ENCODE measurements around the gene TMEM150C. TPM values are rescaled to one million over a fixed set of nuclear protein-coding genes. Genes with fewer than 3 reads are reported as not detected.

TMEM150C gene
- total and polyA plus RNA-seq, 11 donors: 6.2 to 22.9 (median 12.6) TPM

DNA sequence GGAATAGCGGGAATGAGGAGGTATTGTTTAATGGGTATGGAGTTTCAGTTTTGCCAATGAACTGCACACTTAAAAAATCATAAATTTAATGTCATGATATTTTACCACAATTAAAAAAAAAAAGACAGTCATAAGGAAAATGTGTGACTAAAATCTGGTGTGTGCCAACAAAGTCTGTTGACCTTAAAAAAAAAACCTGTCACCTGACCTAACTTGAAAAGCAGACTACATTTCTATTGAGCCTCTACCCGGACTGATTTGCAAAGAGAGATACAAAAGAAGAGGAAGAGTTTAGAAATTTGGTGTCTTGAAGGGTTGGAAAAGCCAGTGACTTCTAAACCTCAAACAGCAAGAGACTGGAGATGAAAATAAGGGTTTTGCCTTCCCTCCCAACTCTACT, 48.4 kb downstream of the TMEM150C start:
- Histone ChIP-seq H3K27me3 (no peaks in the 10 kb centered on the region), H3K36me3 (no peaks in the 10 kb centered on the region), H3K9me3 (no peaks in the 10 kb centered on the region), H3K27ac (no peak overlapping the region), H3K4me3 (no peak overlapping the region), H3K4me1 (peaks cover 0 to 28% (median 13%) of the 10 kb centered on the region in 12 donors)
- 82 to 89% (median 87%) methylated on average over 2 of the region's 2 CpGs for WGBS, 4 donors
- intact Hi-C loops (cut with DNase I): no loop called here
- no peak for DNase-seq
- no peak for ATAC-seq
- no peak for TF ChIP-seq POLR2A (IDR thresholded peaks at IDR 0.05)
- TF ChIP-seq, protein P1, sequence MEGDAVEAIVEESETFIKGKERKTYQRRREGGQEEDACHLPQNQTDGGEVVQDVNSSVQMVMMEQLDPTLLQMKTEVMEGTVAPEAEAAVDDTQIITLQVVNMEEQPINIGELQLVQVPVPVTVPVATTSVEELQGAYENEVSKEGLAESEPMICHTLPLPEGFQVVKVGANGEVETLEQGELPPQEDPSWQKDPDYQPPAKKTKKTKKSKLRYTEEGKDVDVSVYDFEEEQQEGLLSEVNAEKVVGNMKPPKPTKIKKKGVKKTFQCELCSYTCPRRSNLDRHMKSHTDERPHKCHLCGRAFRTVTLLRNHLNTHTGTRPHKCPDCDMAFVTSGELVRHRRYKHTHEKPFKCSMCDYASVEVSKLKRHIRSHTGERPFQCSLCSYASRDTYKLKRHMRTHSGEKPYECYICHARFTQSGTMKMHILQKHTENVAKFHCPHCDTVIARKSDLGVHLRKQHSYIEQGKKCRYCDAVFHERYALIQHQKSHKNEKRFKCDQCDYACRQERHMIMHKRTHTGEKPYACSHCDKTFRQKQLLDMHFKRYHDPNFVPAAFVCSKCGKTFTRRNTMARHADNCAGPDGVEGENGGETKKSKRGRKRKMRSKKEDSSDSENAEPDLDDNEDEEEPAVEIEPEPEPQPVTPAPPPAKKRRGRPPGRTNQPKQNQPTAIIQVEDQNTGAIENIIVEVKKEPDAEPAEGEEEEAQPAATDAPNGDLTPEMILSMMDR (IDR thresholded peaks at IDR 0.05): no peak

DNA sequence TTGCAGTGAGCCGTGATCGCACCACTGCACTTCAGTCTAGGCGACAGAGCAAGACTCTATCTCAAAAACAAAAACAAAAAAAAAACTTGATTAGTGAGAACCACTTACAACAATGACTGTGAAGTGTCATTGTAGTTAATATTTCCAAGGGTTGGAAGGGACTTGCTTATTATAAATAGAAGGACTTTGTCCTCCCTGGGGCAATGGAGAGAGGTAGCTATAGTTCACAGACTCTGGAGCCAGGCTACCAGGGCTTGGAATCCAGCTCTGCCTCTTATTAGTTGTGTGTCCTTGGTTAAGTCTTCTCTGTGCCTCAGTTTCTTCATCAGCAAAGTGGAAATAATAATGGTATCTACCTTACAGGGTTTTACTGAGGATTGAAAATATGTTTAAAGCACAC, 51.6 kb downstream of the TMEM150C start:
- no peak overlapping the region for H3K4me3 ChIP-seq
- ATAC-seq (no peak), DNase-seq (no peak)
- no peaks in the 10 kb centered on the region for H3K36me3 ChIP-seq
- intact Hi-C loops (cut with DNase I): no loop called here
- TF ChIP-seq POLR2A (IDR thresholded peaks at IDR 0.05): no peak
- TF ChIP-seq, protein P1 (IDR thresholded peaks at IDR 0.05): no peak
- WGBS, 4 donors: 94 to 98% (median 96%) methylated on average over 3 of the region's 3 CpGs
- H3K27me3 ChIP-seq: no peaks in the 10 kb centered on the region
- H3K9me3 ChIP-seq: no peaks in the 10 kb centered on the region
- no peak overlapping the region for H3K27ac ChIP-seq
- peaks cover 0 to 2% (median 0%) of the 10 kb centered on the region in 12 donors for H3K4me1 ChIP-seq

DNA sequence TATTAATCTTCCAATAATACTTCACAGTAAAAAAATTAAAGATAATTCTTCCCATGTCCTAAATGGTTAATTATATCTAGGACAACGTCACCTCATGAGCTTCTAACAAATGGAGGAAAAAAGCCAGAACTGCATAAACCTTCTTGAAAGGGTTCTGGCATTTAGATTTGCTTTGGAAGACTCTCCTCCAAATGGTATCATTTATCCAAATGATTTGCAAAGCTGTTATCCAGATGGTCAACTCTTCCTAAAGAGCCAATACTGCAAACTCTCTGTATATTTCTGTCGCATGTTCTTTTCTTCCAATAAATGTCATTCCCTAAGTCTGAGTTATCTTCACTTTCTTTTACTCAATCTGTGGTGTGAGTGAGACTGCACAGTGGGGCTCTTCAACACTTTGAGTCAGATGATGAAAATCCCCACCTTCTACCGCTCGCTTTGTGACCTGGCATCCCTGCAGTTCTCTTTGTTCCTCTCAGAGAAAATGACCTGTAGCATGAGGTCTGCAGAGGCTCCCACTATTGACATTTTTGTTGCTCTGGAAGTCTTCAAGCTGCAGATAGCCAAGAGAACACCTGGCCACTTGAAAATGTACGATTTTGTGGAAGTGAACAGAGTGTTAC, 52.9 kb downstream of the TMEM150C start:
- intact Hi-C loops (cut with DNase I): no loop called here

DNA sequence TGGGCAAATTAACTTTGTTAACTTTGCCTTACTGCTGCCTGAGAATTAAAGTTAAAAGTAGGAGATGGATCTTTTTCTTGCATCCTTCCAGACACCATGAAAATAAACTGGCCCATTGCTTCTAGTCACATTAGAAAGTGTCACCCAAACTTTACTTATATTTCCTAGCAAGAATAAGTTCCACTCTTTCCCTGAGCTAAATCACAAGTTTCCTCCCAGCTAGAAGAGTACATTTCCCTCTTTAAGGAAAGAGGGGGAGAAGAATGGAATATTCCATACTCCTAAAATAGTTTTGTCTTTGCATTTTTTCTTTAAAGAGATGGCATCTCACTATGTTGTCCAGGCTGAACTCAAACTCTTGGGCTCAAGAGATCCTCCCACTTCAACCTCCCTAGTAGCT, 53.8 kb downstream of the TMEM150C start:
- H3K27ac ChIP-seq: no peak overlapping the region
- no peaks in the 10 kb centered on the region for H3K27me3 ChIP-seq
- peaks cover 0 to 12% (median 0%) of the 10 kb centered on the region in 9 donors for H3K36me3 ChIP-seq
- no peaks in the 10 kb centered on the region for H3K4me1 ChIP-seq
- no peaks in the 10 kb centered on the region for H3K9me3 ChIP-seq
- DNase-seq: no peak
- TF ChIP-seq, protein P1 (IDR thresholded peaks at IDR 0.05): no peak
- TF ChIP-seq POLR2A (IDR thresholded peaks at IDR 0.05): no peak
- no peak overlapping the region for H3K4me3 ChIP-seq
- ATAC-seq: no peak
- intact Hi-C loops (cut with DNase I): no loop called here

More for the DNA sequence above, 52.9 kb downstream of the TMEM150C start:
- no peak overlapping the region for H3K27ac ChIP-seq
- no peaks in the 10 kb centered on the region for H3K27me3 ChIP-seq
- no peaks in the 10 kb centered on the region for H3K4me1 ChIP-seq
- peaks cover 0 to 4% (median 0%) of the 10 kb centered on the region in 9 donors for H3K36me3 ChIP-seq
- WGBS, 4 donors: 55 to 64% (median 59%) methylated on average over 5 of the region's 5 CpGs
- ATAC-seq: no peak
- H3K9me3 ChIP-seq: no peaks in the 10 kb centered on the region
- no peak overlapping the region for H3K4me3 ChIP-seq
- DNase-seq: no peak
- TF ChIP-seq, protein P1 (IDR thresholded peaks at IDR 0.05): no peak
- TF ChIP-seq POLR2A (IDR thresholded peaks at IDR 0.05): no peak

Data from heart left ventricle (tissue), 16 donors.